Naive thymus-derived CD4-positive, alpha-beta T cell (primary cell): ENCODE data around the gene MYCBP2. TPM values are rescaled to one million over a fixed set of nuclear protein-coding genes. Genes with fewer than 3 reads are reported as not detected.

ENCODE experiments used
- ATAC-seq: fragments of 150-1000 bp; cut with Tn5 transposase; 2 replicates; pipeline ENCODE4 v1.10.0; 2021; ENCODE audit warnings: mild to moderate bottlenecking, moderate library complexity
- CTCF ChIA-PET: fragments of 350-600 bp; sonication (Branson Sonifier 250); formaldehyde crosslinking; loops from one replicate; lab custom pipeline; 2021; ENCODE audit warnings: antibody characterized with exemption; lab: Charles Lee
- POLR2A ChIA-PET: fragments of 350-600 bp; sonication (Branson Sonifier 250); formaldehyde crosslinking; loops from one replicate; lab custom pipeline; 2021; ENCODE audit warnings: antibody characterized with exemption, inconsistent platforms; lab: Charles Lee
- DNase-seq, 9 donors: peaks; one replicate each; pipeline versions ENCODE4 v3.0.0 to v3.0.0-alpha.2; 2020 to 2022; ENCODE audit warnings: mixed read lengths in 1 of 9
- H3K27ac ChIP-seq: one replicate; pipeline ENCODE4 v1.7.0; 2013; ENCODE audit warnings: mild to moderate bottlenecking, low read depth, low read length, moderate library complexity
- H3K27me3 ChIP-seq, 2 donors: one replicate each; pipeline ENCODE4 v1.7.0; 2013; ENCODE audit warnings: low read length in 2 of 2, mild to moderate bottlenecking in 2 of 2, moderate library complexity in 2 of 2; ENCODE audit not compliant: control insufficient read depth in 2 of 2, insufficient read depth in 2 of 2
- H3K36me3 ChIP-seq, 3 experiments: 1 replicate in 2 of 3; 2 replicates in 1 of 3; pipeline ENCODE4 v1.7.0; 2013; ENCODE audit warnings: low read length in 3 of 3, mild to moderate bottlenecking in 3 of 3, moderate library complexity in 1 of 3; ENCODE audit not compliant: insufficient read depth in 3 of 3, control insufficient read depth in 2 of 3
- H3K4me1 ChIP-seq, 2 donors: one replicate each; pipeline ENCODE4 v1.7.0; 2013; ENCODE audit warnings: low read length in 2 of 2, mild to moderate bottlenecking in 2 of 2, moderate library complexity in 1 of 2; ENCODE audit not compliant: control insufficient read depth in 2 of 2, insufficient read depth in 2 of 2
- H3K4me3 ChIP-seq: 2 replicates; pipeline ENCODE4 v1.7.0; 2013; ENCODE audit warnings: mild to moderate bottlenecking, low read length
- H3K9me3 ChIP-seq, 3 experiments: 1 replicate in 2 of 3; 2 replicates in 1 of 3; pipeline ENCODE4 v1.7.0; 2013; ENCODE audit warnings: low read length in 3 of 3; ENCODE audit not compliant: control insufficient read depth in 2 of 3
- H3K27ac Mint-ChIP-seq, 9 donors: one replicate each; pipeline ENCODE4 v1.8.0; 2020 to 2022; ENCODE audit warnings: mixed read lengths in 9 of 9, mild to moderate bottlenecking in 8 of 9, moderate library complexity in 5 of 9, inconsistent platforms in 2 of 9
- H3K27me3 Mint-ChIP-seq, 5 donors: one replicate each; pipeline ENCODE4 v1.8.0; 2021 to 2022; ENCODE audit warnings: mixed read lengths in 5 of 5, mild to moderate bottlenecking in 1 of 5
- H3K36me3 Mint-ChIP-seq, 5 donors: one replicate each; pipeline ENCODE4 v1.8.0; 2020 to 2022; ENCODE audit warnings: mixed read lengths in 5 of 5, mild to moderate bottlenecking in 3 of 5, inconsistent platforms in 1 of 5
- H3K4me1 Mint-ChIP-seq, 7 donors: one replicate each; pipeline ENCODE4 v1.8.0; 2020 to 2022; ENCODE audit warnings: mixed read lengths in 7 of 7, mild to moderate bottlenecking in 3 of 7, inconsistent platforms in 1 of 7
- H3K4me3 Mint-ChIP-seq, 10 donors: one replicate each; pipeline ENCODE4 v1.8.0; 2020 to 2022; ENCODE audit warnings: mild to moderate bottlenecking in 10 of 10, mixed read lengths in 10 of 10, moderate library complexity in 6 of 10, inconsistent platforms in 2 of 10
- H3K9me3 Mint-ChIP-seq, 11 donors: one replicate each; pipeline ENCODE4 v1.8.0; 2020 to 2022; ENCODE audit warnings: mixed read lengths in 11 of 11, mild to moderate bottlenecking in 4 of 11, inconsistent platforms in 1 of 11, moderate library complexity in 1 of 11
- intact Hi-C, 2 donors: fragments of 100-400 bp; cut with micrococcal nuclease; formaldehyde crosslinking; loops; one replicate each; pipeline ENCODE4 v1.15.1; 2023
- polyA plus RNA-seq, 2 donors: library from polyadenylated mRNA; unstranded; fragments of 300-500 nt; fragmentation: Illumina TruSeq; gene quantifications; one replicate each; pipeline ENCODE4 v1.2.3, GENCODE V29; 2021
- total RNA-seq, 6 experiments: library from RNA in 5 of 6; stranded (reverse) in 5 of 6; gene quantifications; 1 replicate in 5 of 6; 2 replicates in 1 of 6; pipeline ENCODE4 v1.2.3 and lab custom pipeline; 2021 to 2026

Gene MYCBP2
- total and polyA plus RNA-seq, 7 experiments from 2014 or later, result 38.8 to 216 (median 162) TPM

DNA sequence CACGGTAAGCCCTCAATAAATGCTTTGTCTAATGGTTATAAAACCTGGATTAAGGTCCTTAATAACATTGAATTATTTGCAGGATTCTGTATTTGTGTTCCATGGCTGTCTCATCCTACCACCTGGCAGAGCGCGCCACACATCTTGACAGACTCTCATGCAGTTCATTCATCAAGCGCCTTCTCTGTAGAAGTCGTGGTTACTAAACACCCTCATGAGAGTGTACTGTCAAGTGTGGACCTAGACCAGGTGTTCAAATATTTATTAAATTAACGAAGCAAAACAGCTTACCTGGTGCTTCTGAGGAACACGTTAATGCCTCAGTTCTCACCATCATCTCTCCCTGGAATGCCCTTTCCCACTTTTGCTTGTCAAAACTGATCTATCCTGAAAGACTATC, 286.8 kb downstream of the MYCBP2 start:
- no peaks in the 10 kb centered on the region for H3K27me3 ChIP-seq
- no peaks in the 10 kb centered on the region for H3K27me3 Mint-ChIP-seq
- peak overlapping the region in 1 of 9 donors; percentile 22 for H3K27ac Mint-ChIP-seq
- peaks cover 0 to 8% (median 2%) of the 10 kb centered on the region in 5 donors for H3K36me3 Mint-ChIP-seq
- H3K4me3 ChIP-seq, result no peak overlapping the region
- intact Hi-C loops, result no loop called here
- H3K9me3 Mint-ChIP-seq, result peaks cover 0 to 3% (median 0%) of the 10 kb centered on the region in 11 donors
- ChIA-PET POLR2A (no interaction called here), CTCF (no interaction called here)
- no peak for DNase-seq
- ATAC-seq, result no peak
- no peaks in the 10 kb centered on the region for H3K9me3 ChIP-seq
- H3K36me3 ChIP-seq, result peaks cover 0 to 3% (median under 1%) of the 10 kb centered on the region in 3 experiments
- peaks cover 0 to 14% (median 4%) of the 10 kb centered on the region in 7 donors for H3K4me1 Mint-ChIP-seq
- H3K27ac ChIP-seq, result no peak overlapping the region
- no peak overlapping the region for H3K4me3 Mint-ChIP-seq
- H3K4me1 ChIP-seq, result no peaks in the 10 kb centered on the region

DNA sequence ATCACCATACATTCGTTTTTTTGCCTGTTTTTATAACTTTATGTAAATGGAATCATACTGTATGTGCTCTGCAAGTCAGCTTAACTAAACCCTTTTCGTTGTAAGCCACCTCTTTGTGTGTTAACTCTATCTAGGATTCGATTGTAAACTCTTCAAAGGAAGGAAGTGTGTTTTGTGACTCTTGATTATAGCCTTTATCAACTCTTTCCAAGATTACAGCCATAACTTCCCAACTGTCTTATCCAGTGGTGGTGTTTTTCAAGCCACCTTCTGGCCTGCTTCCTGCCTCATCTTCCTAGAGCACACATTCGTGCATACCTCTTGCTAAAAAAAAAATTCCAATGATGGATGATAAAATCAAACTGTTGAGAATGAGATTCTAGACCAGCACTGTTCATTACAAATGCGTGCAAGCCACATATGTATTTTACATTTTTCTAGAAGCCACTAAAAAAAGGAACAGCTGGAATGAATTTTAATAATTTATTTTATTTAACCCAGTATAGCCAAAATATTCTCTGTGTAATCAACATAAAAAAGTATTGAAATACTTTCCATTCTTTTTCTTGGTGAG, 287.9 kb downstream of the MYCBP2 start:
- peaks cover 0 to 1% (median 0%) of the 10 kb centered on the region in 5 donors for H3K27me3 Mint-ChIP-seq
- H3K27ac Mint-ChIP-seq, result peak overlapping the region in 1 of 9 donors; percentile 28
- Histone ChIP-seq H3K9me3 (no peaks in the 10 kb centered on the region), H3K4me3 (no peak overlapping the region), H3K36me3 (no peaks in the 10 kb centered on the region), H3K27me3 (no peaks in the 10 kb centered on the region), H3K4me1 (no peaks in the 10 kb centered on the region), H3K27ac (no peak overlapping the region)
- ChIA-PET CTCF (no interaction called here), POLR2A (no interaction called here)
- DNase-seq (no peak), ATAC-seq (no peak)
- H3K4me1 Mint-ChIP-seq, result peaks cover 0 to 14% (median 4%) of the 10 kb centered on the region in 7 donors
- intact Hi-C loops, result loop anchor here in 1 of 2 donors (1.0 kb wide), 1 partner anchor 23 kb away; no protein-coding TSS in a partner anchor
- no peak overlapping the region for H3K4me3 Mint-ChIP-seq
- H3K36me3 Mint-ChIP-seq, result peaks cover 0 to 2% (median 0%) of the 10 kb centered on the region in 5 donors
- H3K9me3 Mint-ChIP-seq, result peaks cover 0 to 3% (median 0%) of the 10 kb centered on the region in 11 donors

DNA sequence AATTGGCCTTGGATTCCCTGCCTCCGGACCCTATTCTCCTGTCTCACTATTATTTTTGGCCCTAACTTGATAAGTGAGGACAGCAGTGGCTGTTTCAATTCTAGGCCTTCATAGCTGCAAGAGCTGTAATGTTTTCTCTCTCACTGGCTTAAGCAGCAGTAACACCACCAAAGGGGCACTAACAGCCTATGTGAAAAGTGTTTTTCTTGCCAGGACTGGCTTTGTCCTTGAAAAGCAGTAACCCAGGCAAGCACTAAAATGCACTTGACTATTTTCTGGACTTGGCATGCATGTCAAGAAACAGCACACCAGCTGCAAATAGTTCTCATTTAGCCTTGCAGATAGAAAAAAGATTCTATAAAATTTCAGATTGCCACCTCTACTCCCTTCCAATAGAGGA, 290.6 kb downstream of the MYCBP2 start:
- Mint-ChIP-seq H3K36me3 (peaks cover 0 to 3% (median 0%) of the 10 kb centered on the region in 5 donors), H3K27ac (no peak overlapping the region), H3K27me3 (peaks cover 0 to 5% (median 2%) of the 10 kb centered on the region in 5 donors), H3K9me3 (peaks cover 0 to 3% (median 0%) of the 10 kb centered on the region in 11 donors), H3K4me3 (no peak overlapping the region), H3K4me1 (peaks cover 0 to 7% (median 0%) of the 10 kb centered on the region in 7 donors)
- Histone ChIP-seq H3K27me3 (no peaks in the 10 kb centered on the region), H3K9me3 (no peaks in the 10 kb centered on the region), H3K4me3 (no peak overlapping the region), H3K4me1 (no peaks in the 10 kb centered on the region), H3K27ac (no peak overlapping the region), H3K36me3 (no peaks in the 10 kb centered on the region)
- intact Hi-C loops, result no loop called here
- DNase-seq (no peak), ATAC-seq (no peak)
- ChIA-PET CTCF (no interaction called here), POLR2A (interaction anchor here (1.0 kb wide), 1 partner anchor 9 kb away, joined by 4 read pairs; the partner anchor contains the start of gene FBXL3)

DNA sequence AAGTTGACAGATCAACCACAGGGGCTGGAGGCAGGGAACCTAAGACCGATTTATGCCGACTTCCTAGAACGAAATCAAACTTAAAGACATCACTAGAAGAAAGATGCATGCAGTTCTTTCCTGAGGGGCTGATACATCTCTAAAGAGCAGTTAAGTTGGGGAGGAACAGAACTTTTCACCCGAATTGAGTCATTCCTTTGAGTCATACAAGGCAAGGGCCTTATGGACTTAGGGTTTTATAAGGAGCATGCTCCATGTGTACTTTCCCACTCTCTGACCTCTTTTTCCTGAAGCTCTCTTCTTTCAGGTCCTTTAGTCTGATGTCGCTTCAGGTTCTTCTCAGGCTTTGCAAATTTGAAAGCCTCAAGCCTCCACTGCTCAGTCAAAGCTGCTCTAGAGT, 292.0 kb downstream of the MYCBP2 start:
- peaks cover 0 to 7% (median 0%) of the 10 kb centered on the region in 7 donors for H3K4me1 Mint-ChIP-seq
- Histone ChIP-seq H3K27me3 (no peaks in the 10 kb centered on the region), H3K27ac (no peak overlapping the region), H3K9me3 (no peaks in the 10 kb centered on the region), H3K4me3 (no peak overlapping the region), H3K4me1 (no peaks in the 10 kb centered on the region), H3K36me3 (no peaks in the 10 kb centered on the region)
- peaks cover 0 to 3% (median 0%) of the 10 kb centered on the region in 11 donors for H3K9me3 Mint-ChIP-seq
- intact Hi-C loops, result no loop called here
- ChIA-PET POLR2A (interaction anchor here (1.1 kb wide), 1 partner anchor 9 kb away, joined by 3 read pairs; no protein-coding TSS in a partner anchor), CTCF (no interaction called here)
- peaks cover 0 to 5% (median 3%) of the 10 kb centered on the region in 5 donors for H3K27me3 Mint-ChIP-seq
- H3K36me3 Mint-ChIP-seq, result peaks cover 0 to 3% (median 0%) of the 10 kb centered on the region in 5 donors
- peak overlapping the region in 1 of 9 donors; percentile 36 for H3K27ac Mint-ChIP-seq
- no peak overlapping the region for H3K4me3 Mint-ChIP-seq
- DNase-seq, result no peak
- ATAC-seq, result no peak

DNA sequence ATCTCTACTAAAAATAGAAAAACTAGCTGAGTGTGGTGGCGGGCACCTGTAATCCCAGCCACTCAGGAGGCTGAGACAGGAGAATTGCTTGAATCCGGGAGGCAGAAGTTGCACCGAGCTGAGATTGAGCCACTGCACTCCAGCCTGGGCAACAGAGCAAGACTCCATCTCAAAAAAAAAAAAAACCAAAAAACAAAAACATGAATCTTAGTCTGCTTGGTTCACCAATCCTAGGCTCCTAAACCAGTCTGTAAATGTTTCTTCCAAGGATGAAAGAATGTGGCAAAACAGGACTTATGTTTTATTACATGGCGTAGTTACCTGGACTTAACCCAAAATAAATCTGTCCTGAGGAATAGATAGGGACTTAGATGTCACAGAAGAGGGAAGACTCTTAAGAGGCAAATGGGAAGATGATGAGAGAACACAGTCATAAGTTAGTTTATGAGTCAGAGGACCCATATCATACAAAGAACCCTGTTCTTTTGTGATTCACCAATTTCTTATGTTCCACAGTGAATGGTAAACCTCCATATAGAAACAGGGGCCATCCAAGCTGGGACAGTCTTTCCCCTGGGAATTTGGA, 293.1 kb downstream of the MYCBP2 start:
- CTCF ChIA-PET, result interaction anchor here (0.6 kb wide), 1 partner anchor 1481 kb away, joined by 3 read pairs; no protein-coding TSS in a partner anchor

DNA sequence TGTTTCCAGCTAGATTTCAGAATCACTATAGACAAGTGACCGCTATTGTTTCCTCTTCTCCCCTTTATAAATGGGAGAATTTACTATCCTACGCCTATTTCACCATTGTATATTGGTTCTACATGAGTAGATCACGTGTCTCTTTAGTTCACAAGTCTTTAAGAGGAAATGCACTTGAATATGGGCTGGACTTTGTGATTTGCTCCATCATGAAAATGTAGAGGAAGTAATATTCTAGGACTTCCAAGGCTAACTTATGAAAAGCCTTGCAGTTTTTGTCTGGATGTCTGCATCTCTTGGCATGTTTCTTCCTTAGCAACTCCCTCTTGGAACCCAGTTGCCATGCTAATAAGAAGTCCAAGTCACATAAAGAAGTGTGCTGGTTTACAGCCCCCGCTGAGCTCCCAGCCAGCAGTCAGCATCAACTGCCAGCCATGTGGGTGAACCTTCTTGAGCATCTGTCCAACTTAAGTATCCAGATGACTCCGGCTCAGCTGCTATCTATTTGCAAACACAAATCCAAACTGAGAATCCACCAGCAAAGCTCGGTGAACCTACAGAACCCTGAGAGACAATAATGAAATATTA, 295.1 kb downstream of the MYCBP2 start:
- POLR2A ChIA-PET, result interaction anchor here (1.6 kb wide), 1 partner anchor 39 kb away, joined by 5 read pairs; the partner anchor contains the start of gene CLN5
- Mint-ChIP-seq H3K4me3 (no peak overlapping the region), H3K36me3 (peaks cover 0 to 3% (median 0%) of the 10 kb centered on the region in 5 donors), H3K27me3 (peaks cover 0 to 11% (median 4%) of the 10 kb centered on the region in 5 donors), H3K27ac (no peak overlapping the region), H3K9me3 (peaks cover 0 to 2% (median 0%) of the 10 kb centered on the region in 11 donors), H3K4me1 (peaks cover 5 to 20% (median 12%) of the 10 kb centered on the region in 7 donors)
- Histone ChIP-seq H3K36me3 (no peaks in the 10 kb centered on the region), H3K9me3 (no peaks in the 10 kb centered on the region), H3K4me1 (peaks cover 0 to 3% of the 10 kb centered on the region in 2 donors), H3K27ac (no peak overlapping the region), H3K4me3 (no peak overlapping the region), H3K27me3 (no peaks in the 10 kb centered on the region)
- intact Hi-C loops, result no loop called here
- ATAC-seq (no peak), DNase-seq (no peak)
- CTCF ChIA-PET, result no interaction called here

More for the DNA sequence above, 293.1 kb downstream of the MYCBP2 start:
- Mint-ChIP-seq H3K9me3 (no peaks in the 10 kb centered on the region), H3K27me3 (peaks cover 0 to 9% (median 4%) of the 10 kb centered on the region in 5 donors), H3K4me1 (peaks cover 0 to 7% (median 0%) of the 10 kb centered on the region in 7 donors), H3K4me3 (peak overlapping the region in 1 of 10 donors; percentile 16), H3K36me3 (peaks cover 0 to 3% (median 0%) of the 10 kb centered on the region in 5 donors), H3K27ac (no peak overlapping the region)
- no peaks in the 10 kb centered on the region for H3K36me3 ChIP-seq
- H3K4me3 ChIP-seq, result no peak overlapping the region
- POLR2A ChIA-PET, result interaction anchor here (0.6 kb wide), 1 partner anchor 228 kb away, joined by 3 read pairs; no protein-coding TSS in a partner anchor
- H3K27me3 ChIP-seq, result no peaks in the 10 kb centered on the region
- ATAC-seq (no peak), DNase-seq (no peak)
- intact Hi-C loops, result no loop called here
- no peaks in the 10 kb centered on the region for H3K9me3 ChIP-seq
- H3K27ac ChIP-seq, result no peak overlapping the region
- H3K4me1 ChIP-seq, result no peaks in the 10 kb centered on the region
